Stimulated activated naive CD4-positive, alpha-beta T cell (primary cell): ENCODE data around the gene CELA2A.
"Not testable (repeated sequence)": the region's sequence is repeated elsewhere in the genome, so short reads cannot be mapped to it uniquely, and the experiment has no call there.

Experiments
- DNase-seq, 6 experiments: peaks; one replicate each; lab custom pipeline; 2025; lab: John Stamatoyannopoulos, UW

CELA2A gene

DNA sequence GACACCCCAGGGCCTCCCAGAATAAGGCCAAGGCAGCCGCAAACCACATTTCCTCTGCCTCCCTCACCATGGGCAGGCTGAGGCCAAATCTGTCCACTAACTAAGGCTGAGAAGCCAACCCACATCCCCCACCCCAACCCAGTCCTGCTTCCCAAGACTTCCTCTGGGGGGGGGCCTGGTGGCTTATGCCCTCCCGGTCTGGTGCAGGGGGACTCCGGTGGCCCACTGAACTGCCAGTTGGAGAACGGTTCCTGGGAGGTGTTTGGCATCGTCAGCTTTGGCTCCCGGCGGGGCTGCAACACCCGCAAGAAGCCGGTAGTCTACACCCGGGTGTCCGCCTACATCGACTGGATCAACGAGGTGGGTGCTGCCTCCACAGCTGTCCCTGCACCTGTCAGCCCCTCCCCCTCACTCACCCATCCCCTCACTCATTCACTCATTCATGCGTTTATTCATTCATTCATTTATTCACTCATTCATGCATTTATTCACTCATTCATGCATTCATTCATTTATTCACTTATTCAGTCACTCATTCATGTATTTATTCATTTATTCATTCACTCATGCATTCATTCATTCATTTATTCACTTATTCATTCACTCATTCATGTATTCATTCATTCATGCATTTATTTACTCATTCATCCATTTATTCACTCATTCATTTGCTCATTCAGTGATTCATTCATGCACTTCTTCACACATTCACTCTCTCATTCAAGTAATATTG is 11.0 kb upstream of the CELA2A start:
- no peak for DNase-seq

- no peak for DNase-seq
These were observed 10.3 kb upstream of the CELA2A start for GRCh38 chr1:15446212-15446611.

GRCh38 chr1:15448877-15449462 is 7.6 kb upstream of the CELA2A start:
- DNase-seq, result no peak

DNA sequence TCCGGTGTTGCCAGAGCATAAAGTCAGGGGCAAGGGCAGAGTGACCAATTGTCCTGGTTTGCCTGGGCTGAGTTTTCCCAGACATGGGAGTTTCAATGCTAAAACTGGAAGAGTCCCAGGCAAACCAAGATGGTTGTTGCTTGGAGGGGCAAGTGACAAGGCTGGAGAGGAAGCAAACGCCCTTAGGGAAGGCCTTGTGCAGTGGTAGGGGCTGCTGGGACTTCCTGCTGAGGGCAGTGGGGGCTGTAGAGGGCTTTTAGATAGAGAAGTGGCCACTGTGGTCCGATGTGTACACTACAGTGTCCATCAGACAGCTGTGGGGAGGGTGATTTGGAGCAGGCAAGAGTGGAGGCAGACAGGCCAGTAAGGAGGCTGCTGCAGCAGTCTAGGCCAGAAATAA is 7.0 kb upstream of the CELA2A start:
- no peak for DNase-seq

DNA sequence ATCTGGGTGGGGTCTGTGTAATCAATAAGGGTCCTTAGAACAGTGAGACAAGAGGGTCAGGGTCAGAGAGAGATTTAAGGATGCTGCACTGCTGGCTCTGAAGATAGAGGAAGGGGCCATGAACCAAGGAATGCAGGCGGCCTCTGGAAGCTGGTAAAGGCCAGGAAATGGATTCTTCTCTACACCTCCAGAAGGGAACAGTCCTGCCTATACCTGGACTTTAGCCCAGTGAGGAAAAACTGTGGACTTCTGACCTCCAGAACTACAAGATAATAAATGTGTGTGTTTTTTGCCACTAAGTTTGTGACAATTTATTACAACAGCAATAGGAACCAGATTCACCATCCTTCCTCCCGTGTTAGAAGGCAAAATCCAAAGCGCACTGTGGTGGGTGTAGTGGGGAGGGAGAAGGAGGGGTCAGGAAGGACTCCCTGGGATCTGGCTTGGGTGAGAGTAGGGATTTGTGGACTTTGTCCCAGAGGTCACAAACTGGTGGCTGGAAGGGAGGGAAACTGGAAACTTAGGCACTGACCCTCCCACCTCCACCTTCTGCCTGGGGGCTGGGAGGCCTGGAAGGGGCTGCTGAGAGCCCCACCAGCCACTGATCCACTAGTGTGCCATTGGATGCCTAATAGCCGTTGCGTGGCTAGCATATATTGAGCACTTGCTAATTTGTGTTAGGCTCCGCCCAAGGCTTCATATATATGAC is 5.4 kb upstream of the CELA2A start:
- DNase-seq, result no peak

- DNase-seq, result no peak
These were observed 4.3 kb upstream of the CELA2A start for GRCh38 chr1:15452216-15452615.

DNA sequence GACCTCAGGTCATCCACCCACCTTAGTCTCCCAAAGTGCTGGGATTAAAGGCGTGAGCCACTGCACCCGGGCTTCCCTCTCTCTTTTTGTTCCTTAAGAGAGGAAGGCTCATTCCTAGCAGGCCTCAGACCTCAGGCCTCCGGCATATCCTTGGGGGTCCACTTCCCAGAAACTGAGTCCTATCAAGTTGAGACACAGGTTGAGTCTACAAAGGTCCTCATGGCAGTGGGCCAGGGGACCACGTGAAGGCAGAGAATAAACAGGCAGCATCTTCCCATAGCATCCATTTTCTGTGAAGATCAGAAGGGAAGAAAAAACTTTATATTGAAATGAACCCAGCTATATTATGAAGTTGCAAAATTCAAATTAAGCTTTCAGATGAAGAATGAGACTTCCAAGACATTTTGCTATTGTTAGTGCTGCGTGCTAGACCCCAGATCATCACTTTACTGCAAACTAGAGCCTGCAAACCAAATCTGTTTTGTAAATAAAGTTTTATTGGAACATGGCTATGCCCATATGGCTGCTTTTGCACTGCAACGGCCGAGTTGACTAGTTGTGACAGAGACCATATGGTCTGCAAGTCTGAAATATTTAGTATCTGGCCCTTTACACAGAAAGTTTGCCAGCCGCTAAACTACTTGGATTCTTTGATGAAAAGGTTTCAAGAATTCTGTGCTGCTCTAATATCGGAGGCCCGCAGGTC is 3.5 kb upstream of the CELA2A start:
- DNase-seq, result no peak

GRCh38 chr1:15453734-15454133 is 2.8 kb upstream of the CELA2A start:
- no peak for DNase-seq

DNA sequence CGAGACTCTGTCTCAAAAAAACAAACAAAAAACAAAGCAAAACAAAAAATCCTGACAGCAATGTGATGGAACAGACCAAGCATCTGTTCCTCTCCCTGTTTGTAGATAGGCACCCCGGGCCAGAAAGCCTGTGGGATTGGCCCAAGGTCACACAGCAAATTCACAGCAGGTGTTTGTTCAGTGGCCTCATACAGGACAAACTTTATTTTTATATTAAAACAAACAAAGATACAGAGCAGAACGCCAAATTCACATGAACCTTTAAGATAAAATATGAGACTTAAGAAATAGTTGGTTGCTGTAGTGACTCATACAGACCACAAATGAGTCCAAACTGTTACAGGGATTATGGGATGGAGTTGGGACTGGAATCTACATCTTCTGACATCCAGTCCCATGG is 2.3 kb upstream of the CELA2A start:
- DNase-seq, result no peak

- no peak for DNase-seq
These were observed 1.0 kb upstream of the CELA2A start for GRCh38 chr1:15455522-15455921.

DNA sequence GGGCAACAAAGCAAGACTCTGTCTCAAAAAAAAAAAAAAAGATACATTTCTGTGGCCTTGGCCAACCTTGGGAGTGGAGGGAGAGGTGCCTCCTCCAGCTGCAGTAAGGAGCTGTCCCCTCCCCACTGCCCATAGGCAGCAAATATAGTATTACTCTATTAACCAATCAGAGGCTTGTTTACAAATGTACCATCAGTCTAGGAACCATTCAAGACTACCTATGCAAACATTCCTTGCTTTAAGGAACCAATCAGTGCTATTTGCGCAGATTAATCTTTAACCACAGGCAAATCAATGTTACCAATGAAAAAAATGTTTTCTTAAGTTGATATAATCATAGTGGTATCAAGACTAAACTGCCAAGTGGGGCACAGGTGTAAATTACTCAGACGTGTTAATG is 1.1 kb downstream of the CELA2A start:
- DNase-seq, result no peak

DNA sequence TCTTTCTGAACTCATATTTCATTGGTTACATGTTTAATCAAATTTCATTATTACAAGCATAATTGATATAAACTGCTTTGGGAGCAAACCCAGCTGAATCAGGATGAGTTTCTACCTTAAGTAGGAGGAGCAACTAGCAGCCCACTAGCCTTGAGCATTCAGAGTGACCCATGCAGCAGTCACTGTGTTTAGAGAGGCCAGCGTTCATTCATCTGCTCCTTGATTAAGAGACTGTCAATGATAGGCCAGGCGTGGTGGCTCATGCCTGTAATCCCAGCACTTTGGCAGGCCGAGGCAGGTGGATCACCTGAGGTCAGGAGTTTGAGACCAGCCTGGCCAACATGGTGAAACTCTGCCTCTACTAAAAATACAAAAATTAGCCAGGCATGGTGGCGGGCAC is 1.9 kb downstream of the CELA2A start:
- DNase-seq, result not testable (repeated sequence)

- DNase-seq, result no peak
These were observed 3.5 kb downstream of the CELA2A start for GRCh38 chr1:15459771-15460707.

DNA sequence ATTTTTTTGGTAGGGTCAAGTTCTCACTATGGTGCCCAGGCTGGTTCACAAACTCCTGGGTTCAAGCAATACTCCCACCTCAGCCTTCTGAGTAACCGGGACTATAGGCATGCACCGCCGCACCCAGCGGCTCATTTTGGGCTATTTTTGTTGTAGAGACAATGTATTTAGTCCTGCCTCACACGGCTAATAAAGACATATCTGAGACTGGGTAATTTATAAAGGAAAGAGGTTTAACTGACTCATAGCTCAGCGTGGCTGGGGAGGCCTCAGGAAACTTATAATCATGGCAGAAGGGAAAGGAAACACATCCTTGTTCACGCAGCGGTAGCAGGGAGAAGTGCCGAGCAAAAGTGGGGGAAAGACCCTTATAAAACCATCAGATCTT is 4.2 kb downstream of the CELA2A start:
- DNase-seq, result no peak

DNA sequence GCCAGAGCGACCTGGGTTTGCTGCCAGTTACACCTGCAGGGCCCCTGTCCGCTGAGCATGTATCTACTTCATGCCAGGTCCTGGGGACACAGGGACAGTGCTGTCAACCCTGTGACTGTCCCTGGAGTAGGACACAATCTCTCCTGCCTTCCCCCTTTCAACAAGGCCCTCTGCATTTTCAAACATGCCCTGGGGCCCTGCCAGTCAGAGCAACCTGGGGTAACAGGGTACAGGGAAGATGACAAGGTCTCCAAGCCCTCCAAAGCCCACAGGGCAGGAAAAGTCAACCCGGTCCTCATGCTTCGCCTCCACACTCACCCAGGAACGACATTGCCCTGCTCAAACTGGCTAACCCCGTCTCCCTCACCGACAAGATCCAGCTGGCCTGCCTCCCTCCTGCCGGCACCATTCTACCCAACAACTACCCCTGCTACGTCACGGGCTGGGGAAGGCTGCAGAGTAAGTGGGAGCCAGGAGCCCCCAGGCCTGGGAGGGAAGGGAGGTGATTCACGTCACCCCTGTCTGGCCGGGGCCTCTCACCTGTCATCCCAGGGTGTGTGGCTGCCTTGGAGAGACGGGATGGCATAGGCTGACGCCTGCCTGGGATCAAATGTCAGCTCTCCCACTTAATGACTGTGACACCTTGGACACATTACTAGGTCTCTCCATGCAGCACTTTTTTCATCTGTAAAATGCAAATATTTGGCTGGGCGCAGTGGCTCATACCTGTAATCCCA is 6.7 kb downstream of the CELA2A start:
- not testable (repeated sequence) for DNase-seq

DNA sequence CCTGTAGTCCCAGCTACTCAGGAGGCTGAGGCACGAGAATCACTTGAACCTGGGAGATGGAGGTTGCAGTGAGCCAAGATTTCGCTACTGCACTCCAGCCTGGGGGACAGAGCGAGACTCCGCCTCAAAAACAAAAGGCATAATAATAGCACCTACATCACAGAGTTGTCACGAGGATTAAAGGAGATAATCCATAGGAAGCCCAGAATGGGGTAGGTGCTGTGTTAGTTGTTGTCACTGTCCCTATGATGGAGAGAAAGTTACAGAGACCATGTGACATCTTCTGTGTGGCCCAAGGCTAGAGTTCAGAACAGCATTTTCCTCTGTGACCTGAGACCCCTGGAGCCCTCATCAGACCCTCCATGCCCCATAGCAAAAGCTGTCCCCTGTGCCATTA is 7.4 kb downstream of the CELA2A start:
- DNase-seq, result not testable (repeated sequence)

DNA sequence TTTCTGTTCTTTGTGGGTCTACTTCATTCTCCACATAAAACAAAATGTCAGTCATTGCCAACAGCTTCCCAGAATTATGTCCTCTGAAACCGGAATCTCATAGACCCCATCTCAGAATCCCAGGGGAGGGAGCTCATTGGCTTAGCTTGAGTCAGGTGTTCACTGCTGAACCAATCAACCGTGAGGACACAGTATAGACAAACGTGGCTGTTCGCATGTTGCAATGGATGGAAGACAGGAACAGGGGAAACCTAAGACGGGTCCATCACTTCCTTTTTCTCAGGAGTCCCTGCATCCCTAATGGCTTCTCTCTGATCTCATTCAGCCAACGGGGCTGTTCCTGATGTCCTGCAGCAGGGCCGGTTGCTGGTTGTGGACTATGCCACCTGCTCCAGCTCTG is 9.1 kb downstream of the CELA2A start:
- DNase-seq, result no peak

GRCh38 chr1:15466955-15467625 is 10.6 kb downstream of the CELA2A start:
- DNase-seq, result not testable (repeated sequence)

DNA sequence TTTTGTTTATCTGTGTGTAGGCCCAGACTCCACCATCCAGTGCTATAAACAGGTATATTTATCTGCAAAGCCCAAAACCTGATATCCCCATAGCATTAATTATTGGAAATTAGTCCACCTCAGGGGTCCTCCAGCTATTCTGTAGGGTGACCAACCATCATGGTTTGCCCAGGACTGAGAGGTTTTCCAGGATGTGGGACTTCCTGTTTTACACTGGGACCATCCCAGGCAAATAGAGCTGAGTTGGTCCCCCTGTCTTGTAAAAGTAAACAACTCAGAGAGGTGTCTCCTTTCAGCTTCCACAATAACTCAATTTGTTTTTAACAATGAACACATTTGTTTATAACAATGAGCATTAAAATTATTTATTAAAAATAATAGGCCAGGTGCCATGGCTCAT is 11.6 kb downstream of the CELA2A start:
- DNase-seq, result no peak

- DNase-seq, result no peak
These were observed 12.8 kb downstream of the CELA2A start for GRCh38 chr1:15469361-15469760.
